ENCODE measurements around the gene TKTL2. TPM values are rescaled to one million over a fixed set of nuclear protein-coding genes. Genes with fewer than 3 reads are reported as not detected.
"Not testable (repeated sequence)": the region's sequence is repeated elsewhere in the genome, so short reads cannot be mapped to it uniquely, and the experiment has no call there.

TKTL2 gene
- total RNA-seq, 1 donor from 2014 or later = not detected

DNA sequence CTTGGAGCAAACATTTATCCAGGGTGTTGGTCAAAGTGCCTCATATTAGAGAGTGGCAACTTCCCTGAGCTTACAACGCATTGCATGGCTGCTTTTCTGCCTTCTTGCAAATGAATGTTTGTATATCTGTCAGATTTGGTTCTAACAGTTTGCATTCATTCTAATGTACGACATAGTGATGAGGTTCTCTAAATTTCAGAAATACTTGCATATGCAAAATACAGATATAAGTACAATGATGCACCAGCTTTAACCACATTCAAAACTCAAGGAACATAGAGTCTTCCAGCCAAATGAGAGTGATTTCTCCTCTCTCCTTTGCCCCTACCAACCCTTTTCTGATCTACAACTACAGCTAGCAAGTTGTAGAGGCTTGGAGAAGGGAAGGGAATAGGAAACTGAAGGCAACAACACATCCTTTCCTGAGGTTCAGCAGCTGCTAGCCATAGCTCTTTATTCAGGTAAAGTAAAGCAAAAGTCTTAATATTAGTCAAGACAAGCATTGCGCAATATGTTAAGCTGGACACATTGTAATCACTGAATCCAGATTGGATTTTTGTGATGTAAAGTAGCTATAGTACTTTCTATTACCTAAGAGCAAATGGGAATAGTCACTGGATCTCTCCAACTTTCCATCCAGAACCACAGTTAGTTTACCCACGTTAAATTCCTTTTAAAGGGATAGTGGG, 6.3 kb downstream of the TKTL2 start:
- DNase-seq (no peak), ATAC-seq (ENCODE audit: poor library complexity) (no peak)
- intact Hi-C loops (cut with DNase I) = no loop called here

DNA sequence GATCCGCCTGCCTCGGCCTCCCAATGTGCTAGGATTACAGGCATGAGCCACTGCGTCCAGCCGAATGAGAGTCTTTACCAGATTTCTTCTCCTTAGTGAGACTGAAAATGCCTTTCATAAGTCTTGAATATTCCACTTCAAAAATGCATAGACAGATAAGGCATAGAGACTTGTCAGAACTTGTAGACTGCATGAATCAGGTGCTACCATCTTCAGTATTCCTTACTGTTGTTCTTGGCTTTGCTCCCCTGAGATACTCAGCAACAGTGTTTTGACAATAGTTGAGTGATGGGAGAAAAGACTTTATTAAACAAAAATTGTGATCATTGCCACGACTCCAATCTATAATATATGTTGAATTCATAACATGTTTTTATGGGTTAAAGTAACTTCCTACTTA, 11.0 kb downstream of the TKTL2 start:
- intact Hi-C loops (cut with DNase I) = no loop called here
- ATAC-seq (ENCODE audit: poor library complexity) (no peak), DNase-seq (no peak)

DNA sequence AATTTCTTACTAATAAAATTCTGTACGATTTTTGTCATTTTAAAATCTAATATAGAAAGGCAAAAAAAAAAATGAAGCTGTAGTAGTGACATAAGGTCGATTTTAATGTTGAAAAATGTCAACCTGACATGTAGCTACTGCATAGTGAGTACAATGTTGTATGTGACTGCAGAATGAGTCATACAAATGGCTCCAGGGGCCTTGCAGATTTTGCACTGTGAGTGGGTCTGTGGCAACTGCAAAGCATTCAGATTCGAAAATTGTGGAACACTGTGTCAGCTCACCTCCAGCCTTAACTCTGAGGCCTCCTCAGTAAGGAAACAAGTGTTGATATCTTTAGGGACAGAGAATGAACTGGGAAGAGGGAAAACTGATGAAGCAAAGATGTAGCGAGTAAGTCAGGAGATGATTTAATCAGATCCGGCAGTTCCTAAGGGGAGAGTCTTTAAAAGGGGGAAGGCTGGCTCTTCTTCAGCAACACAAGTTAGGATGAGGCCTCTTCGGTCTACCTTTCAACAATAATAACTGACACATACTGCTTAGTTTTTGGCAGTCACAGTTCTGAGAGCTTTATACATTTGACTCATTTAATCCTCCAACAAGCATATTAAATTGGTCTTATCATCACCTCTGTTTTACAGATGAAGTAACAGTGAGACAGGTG, 24.9 kb downstream of the TKTL2 start:
- intact Hi-C loops (cut with DNase I) = no loop called here
- no peak for ATAC-seq (ENCODE audit: poor library complexity)
- DNase-seq = no peak

DNA sequence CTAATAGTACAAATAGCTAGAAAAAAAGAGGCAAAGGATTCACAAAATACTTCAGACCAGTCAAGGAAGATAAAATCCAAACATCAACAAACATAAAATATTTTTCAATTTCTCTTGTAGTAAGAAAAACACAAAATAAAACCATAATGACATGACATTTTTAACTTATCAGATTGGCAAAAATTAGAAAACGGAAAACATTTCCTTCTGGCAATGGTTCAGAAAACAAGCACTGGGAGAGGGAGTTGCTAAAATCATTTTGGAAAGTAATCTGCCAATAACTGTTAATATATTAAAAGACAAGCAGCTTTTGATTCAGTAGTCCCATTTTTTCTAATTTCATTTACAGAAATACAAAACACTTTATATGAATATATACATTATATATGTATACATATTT, 26.1 kb downstream of the TKTL2 start:
- DNase-seq = no peak
- intact Hi-C loops (cut with DNase I) = no loop called here

DNA sequence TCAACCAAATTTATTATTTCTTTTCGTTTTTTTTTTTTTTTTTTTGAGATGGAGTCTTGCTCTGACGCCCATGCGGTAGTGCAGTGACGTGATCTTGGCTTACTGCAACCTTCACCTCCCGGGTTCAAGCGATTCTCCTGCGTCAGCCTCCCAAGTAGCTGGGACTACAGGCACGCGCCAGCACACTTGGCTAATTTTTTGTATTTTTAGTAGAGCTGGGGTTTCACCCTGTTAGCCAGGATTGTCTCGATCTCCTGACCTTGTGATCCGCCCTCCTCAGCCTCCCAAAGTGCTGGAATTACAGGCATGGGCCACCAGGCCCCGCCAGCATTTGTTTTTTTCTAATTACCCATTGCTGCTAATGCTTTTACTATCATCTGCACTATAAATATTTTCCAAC, 26.5 kb downstream of the TKTL2 start:
- ATAC-seq (ENCODE audit: poor library complexity); DNase-seq; intact Hi-C loops (cut with DNase I): not testable (repeated sequence)

More for the DNA sequence above, 26.1 kb downstream of the TKTL2 start:
- ATAC-seq (ENCODE audit: poor library complexity) = no peak

DNA sequence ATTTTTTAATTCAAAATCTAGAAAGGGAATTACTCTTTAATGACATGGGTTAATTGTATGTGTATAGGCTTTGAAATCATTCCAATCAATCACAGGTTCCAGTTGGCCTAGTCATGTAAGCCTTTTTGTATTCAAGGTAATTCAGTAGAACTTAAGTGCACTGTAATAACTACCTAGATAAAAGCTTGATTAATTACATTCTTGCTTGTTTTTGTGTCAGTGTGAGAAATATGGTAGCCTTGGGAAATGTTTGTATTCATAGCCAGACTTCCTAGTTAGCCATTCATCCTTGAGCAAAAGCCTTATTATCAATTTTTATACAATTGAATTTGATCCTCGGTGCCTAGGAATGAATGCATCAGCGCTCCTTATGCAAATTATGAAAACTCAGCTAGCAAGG, 33.5 kb downstream of the TKTL2 start:
- ATAC-seq (ENCODE audit: poor library complexity) = no peak
- intact Hi-C loops (cut with DNase I) = no loop called here
- DNase-seq = no peak

Other genes starting within 250 kb of the TKTL2 start
- gene NPY1R, start 141.2 kb downstream of the TKTL2 start, total RNA-seq = 0.62 TPM
- gene NPY5R, start 129.9 kb downstream of the TKTL2 start, total RNA-seq = not detected
- gene TMA16, start 20.9 kb upstream of the TKTL2 start, total RNA-seq = 10.7 TPM

All from Right ventricle myocardium superior (tissue), 1 donor.